MG63 (cell line): ENCODE measurements around the gene TTC28. TPM values are rescaled to one million over a fixed set of nuclear protein-coding genes. Genes with fewer than 3 reads are reported as not detected.
"Not testable (repeated sequence)": the region's sequence is repeated elsewhere in the genome, so short reads cannot be mapped to it uniquely, and the experiment has no call there.

Source experiments
- DNase-seq: peaks from one replicate; pipeline ENCODE4 v3.0.0-alpha.2; 2020
- H3K27me3 ChIP-seq: fragments of 250-450 bp; sonication (Bioruptor Pico); 2 replicates; pipeline ENCODE4 v1.5.1; 2020; ENCODE audit warnings: mild to moderate bottlenecking, moderate library complexity
- H3K36me3 ChIP-seq: fragments of 250-450 bp; sonication (Bioruptor Pico); 2 replicates; pipeline ENCODE4 v1.5.1; 2020; ENCODE audit warnings: mild to moderate bottlenecking, moderate library complexity
- H3K4me3 ChIP-seq: fragments of 250-450 bp; sonication (Bioruptor Pico); 2 replicates; pipeline ENCODE4 v1.5.1; 2020; ENCODE audit warnings: mild to moderate bottlenecking, moderate library complexity
- H3K9me3 ChIP-seq: fragments of 250-450 bp; sonication (Bioruptor Pico); 2 replicates; pipeline ENCODE4 v1.5.1; 2020; ENCODE audit warnings: mild to moderate bottlenecking, moderate library complexity
- total RNA-seq: library from RNA; depleted of rRNA; stranded (reverse); fragments of >200 nt; shearing (Covaris generic); gene quantifications from 2 replicates; pipeline ENCODE4 v1.2.3, GENCODE V29; 2014; ENCODE audit warnings: low replicate concordance

TTC28 gene
- total RNA-seq, 1 experiment from 2014 or later = 3.1 TPM

GRCh38 chr22:28553108-28553866 is 126.4 kb downstream of the TTC28 start:
- H3K9me3 ChIP-seq, H3K36me3 ChIP-seq, H3K27me3 ChIP-seq, DNase-seq, H3K4me3 ChIP-seq: not testable (repeated sequence)

DNA sequence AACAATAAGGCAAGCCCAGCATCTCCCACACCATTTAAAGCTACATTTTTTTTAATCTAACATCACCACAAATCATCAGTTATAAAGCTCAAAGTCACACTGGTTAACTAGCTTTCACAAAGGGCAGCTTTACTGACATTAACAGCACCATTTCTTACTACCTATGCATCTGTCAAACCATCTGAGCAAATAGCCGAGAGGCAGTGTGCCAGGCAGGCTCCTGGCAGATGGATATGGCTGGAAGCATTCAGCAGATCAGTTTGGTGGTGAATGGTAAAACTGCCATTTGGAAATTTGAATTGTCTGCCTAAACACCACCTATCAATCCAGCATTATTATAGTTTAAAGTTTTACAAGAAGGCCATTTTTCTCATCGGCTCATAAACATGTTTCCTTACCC is 131.2 kb downstream of the TTC28 start:
- no peaks in the 10 kb centered on the region for H3K36me3 ChIP-seq
- no peaks in the 10 kb centered on the region for H3K27me3 ChIP-seq
- no peak overlapping the region for H3K4me3 ChIP-seq
- no peaks in the 10 kb centered on the region for H3K9me3 ChIP-seq
- DNase-seq = no peak

DNA sequence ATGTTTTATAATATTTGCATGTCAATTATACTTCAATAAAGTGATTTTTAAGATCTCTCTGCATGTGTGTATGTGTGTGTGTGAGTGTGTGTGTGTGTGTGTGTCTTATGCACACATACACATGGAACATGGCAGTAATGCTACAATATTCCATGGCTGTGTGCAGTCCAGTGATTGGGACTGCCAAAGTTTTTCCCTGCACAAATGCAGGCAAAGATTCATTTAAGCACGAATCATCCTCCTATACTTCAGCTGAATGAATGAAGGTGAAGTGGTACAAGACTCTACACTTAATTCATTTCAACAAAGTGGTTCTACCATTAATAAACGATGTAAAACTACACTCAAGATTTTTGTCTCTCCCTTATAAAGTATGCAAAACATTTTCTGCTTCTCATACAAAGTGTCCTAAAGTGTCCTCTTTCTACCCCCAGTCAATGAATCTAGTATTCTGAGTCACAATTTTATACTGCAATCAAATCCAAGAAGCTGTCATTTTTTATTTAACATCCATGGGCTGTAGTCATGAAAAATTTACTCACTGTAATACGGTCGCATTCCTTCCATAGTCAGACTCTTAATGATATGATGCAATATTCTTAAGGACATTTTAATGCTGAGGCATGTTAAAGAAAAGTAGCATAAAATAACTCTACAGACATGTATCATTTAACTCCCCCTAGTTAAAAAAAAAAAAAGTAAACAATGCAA is 132.4 kb downstream of the TTC28 start:
- no peaks in the 10 kb centered on the region for H3K36me3 ChIP-seq
- DNase-seq = no peak
- no peak overlapping the region for H3K4me3 ChIP-seq
- 0 out of 2 replicates have a peak, but pooled peaks cover 2% of the 10 kb centered on the region for H3K9me3 ChIP-seq
- H3K27me3 ChIP-seq = no peaks in the 10 kb centered on the region

DNA sequence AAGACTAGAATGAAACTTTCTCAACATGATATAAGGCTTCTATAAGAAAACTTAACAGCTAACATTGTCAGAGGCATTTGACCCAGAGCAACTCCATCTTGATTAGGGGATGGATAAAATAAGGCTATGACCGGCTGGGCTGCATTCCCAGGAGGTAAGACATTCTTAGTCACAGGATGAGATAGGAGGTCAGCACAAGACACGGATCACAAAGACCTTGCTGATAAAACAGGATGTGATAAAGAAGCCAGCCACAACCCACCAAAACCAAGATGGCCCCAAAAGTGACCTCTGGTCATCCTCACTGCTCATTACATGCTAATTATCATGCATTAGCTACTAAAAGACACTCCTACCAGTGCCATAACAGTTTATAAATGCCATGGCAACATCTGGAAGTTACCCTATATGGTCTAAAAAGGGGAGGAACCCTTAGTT is 135.2 kb downstream of the TTC28 start:
- no peak for DNase-seq
- Histone ChIP-seq H3K4me3 (no peak overlapping the region), H3K27me3 (no peaks in the 10 kb centered on the region), H3K36me3 (no peaks in the 10 kb centered on the region), H3K9me3 (0 out of 2 replicates have a peak, but pooled peaks cover 2% of the 10 kb centered on the region)

DNA sequence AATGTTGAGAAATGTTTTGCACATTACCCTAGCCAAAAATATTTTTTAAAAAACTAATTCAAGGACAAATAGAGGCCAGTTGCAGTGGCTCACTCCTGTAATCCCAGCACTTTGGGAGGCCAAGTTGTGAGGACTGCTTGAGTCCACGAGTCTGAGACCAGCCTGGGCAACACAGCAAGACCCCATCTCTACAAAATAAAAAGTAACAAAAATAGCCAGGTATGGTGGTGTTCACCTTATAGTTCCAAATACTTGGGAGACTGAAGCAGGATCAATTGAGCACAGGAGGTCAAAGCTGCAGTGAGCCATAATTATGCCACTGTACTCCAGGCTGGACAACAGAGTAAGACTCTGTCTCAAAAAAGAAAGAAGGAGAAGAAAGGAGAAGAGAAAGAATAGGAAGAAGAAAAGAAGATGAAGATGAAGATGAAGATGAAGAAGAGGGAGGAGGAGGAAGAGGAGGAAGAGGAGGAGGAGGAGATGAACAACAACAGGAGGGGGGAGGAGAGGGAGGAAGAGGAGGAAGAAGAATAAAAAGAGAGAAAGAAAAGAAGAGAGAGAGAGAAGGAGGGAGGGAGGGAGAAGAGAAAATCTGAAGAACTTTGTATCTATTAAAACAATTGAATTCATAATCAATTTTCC is 136.5 kb downstream of the TTC28 start:
- H3K36me3 ChIP-seq = no peaks in the 10 kb centered on the region
- 0 out of 2 replicates have a peak, but pooled peaks cover 2% of the 10 kb centered on the region for H3K9me3 ChIP-seq
- DNase-seq = no peak
- no peaks in the 10 kb centered on the region for H3K27me3 ChIP-seq
- H3K4me3 ChIP-seq = no peak overlapping the region

GRCh38 chr22:28541137-28541536 is 138.5 kb downstream of the TTC28 start:
- 0 out of 2 replicates have a peak, but pooled peaks cover 2% of the 10 kb centered on the region for H3K9me3 ChIP-seq
- no peak for DNase-seq
- H3K27me3 ChIP-seq = no peaks in the 10 kb centered on the region
- no peak overlapping the region for H3K4me3 ChIP-seq
- no peaks in the 10 kb centered on the region for H3K36me3 ChIP-seq

GRCh38 chr22:28538922-28539321 is 140.7 kb downstream of the TTC28 start:
- Histone ChIP-seq H3K36me3 (no peaks in the 10 kb centered on the region), H3K4me3 (no peak overlapping the region), H3K9me3 (0 out of 2 replicates have a peak, but pooled peaks cover 2% of the 10 kb centered on the region), H3K27me3 (no peaks in the 10 kb centered on the region)
- no peak for DNase-seq

- not testable (repeated sequence) for H3K27me3 ChIP-seq, H3K4me3 ChIP-seq, H3K9me3 ChIP-seq, DNase-seq, H3K36me3 ChIP-seq
These were observed 149.1 kb downstream of the TTC28 start for GRCh38 chr22:28530565-28530964.

DNA sequence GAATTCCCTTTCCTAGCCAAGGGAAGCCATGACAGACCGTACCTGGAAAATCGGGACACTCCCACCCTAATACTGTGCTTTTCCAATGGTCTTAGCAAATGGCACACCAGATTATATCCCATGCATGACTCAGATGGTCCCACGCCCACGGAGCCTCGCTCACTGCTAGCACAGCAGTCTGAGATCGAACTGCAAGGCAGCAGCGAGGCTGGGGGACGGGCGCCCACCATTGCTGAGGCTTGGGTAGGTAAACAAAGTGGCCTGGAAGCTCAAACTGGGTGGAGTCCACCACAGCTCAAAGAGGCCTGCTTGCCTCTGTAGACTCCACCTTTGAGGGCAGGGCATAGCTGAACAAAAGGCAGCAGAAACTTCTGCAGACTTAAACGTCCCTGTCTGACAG is 150.5 kb downstream of the TTC28 start:
- H3K4me3 ChIP-seq, H3K36me3 ChIP-seq, H3K9me3 ChIP-seq, DNase-seq, H3K27me3 ChIP-seq: not testable (repeated sequence)

DNA sequence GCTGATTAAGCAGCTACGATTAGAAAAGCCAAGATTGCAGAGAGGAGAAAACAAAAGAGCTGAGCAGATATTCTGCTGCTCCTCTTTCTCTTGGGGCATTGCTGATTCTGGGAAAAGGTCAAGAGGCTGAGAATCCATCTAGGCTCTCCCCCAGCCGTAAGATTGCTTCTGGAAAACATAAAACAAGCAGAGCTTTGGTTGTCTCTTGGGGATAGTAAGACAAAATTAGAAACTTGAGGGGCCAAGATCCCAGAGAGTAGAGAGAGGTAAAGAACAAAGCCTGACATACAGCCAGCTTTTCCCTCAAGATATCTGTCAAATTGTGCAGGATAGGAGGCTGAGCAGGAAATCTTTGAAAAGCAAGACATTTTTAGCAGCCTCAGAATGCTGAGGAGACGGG is 158.2 kb downstream of the TTC28 start:
- no peaks in the 10 kb centered on the region for H3K27me3 ChIP-seq
- H3K9me3 ChIP-seq = no peaks in the 10 kb centered on the region
- H3K4me3 ChIP-seq = no peak overlapping the region
- no peaks in the 10 kb centered on the region for H3K36me3 ChIP-seq
- no peak for DNase-seq

DNA sequence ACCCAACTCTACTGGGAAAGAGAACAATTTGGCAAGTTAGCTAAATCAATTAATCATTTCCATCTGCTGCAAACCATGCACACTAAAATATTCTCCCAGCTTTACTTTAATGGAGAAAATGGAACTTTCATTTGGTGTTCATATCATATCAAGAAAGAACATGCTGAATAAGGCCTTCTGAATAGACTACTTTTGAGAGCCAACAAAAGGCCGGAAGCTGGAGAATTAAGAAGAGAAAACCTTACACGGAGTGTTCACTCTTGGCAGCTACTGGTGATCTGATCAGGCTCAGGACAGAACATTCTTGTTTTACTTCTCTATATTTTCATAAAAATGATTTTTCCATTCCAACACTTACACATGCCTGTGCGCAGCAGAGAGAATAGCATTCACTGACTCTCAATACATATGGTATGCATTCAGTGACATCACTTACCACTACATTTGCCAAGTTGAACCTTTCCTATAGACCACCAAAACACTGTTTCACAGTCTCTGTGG is 165.3 kb downstream of the TTC28 start:
- DNase-seq = no peak
- H3K27me3 ChIP-seq = no peaks in the 10 kb centered on the region

DNA sequence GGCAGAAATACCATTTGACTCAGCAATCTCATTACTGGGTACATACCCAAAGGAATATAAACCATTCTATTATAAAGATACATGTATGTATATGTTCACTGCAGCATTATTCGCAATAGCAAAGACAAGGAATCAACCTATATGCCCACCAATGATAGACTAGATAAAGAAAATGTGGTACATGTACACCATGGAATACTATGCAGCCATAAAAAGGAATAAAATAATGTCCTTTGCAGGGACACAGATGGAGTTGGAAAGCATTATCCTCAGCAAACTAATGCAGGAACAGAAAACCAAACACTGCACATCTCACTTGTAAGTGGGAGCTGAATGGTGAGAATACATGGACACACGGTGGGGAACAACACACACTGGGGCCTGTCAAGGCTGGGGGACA is 167.3 kb downstream of the TTC28 start:
- peaks cover 15% of the 10 kb centered on the region for H3K9me3 ChIP-seq
- DNase-seq, H3K4me3 ChIP-seq, H3K27me3 ChIP-seq, H3K36me3 ChIP-seq: not testable (repeated sequence)

More for the DNA sequence above, 165.3 kb downstream of the TTC28 start:
- H3K9me3 ChIP-seq = peaks cover 14% of the 10 kb centered on the region
- no peaks in the 10 kb centered on the region for H3K36me3 ChIP-seq
- no peak overlapping the region for H3K4me3 ChIP-seq

DNA sequence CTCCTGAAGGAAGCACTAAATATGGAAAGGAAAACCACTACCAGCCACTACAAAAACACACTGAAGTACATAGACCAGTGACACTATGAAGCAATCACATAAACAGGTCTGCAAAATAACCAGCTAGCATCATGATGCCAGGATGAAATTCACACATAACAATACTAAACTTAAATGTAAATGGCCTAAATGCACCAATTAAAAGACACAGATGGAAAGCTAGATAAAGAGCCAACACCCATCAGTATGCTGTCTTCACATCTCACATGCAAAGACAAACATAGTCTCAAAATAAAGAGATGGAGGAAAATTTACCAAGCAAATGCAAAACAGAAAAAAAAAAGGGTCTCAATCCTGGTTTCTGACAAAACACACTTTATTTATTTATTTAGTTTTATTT is 171.7 kb downstream of the TTC28 start:
- no peak overlapping the region for H3K4me3 ChIP-seq
- no peak for DNase-seq
- H3K36me3 ChIP-seq = no peaks in the 10 kb centered on the region
- H3K9me3 ChIP-seq = peaks cover 15% of the 10 kb centered on the region
- H3K27me3 ChIP-seq = no peaks in the 10 kb centered on the region

DNA sequence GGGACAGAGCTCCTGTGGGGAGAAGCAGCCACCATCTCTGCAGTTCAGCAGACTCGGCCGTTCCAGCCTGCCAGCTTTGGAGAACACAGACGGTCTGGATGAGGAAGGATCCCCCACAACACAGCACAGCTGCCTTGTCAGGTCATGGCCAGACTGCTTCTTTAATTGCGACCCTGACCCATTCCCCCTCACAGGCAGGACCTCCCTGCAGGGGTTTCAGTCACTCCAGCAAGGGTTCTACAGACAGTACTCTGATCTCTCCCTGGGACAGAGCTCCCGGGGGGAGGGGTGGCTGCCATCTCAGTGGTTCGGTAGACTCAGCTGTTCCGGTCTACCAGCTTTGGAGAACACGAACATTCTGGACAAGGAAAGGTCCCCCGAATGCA is 173.5 kb downstream of the TTC28 start:
- Histone ChIP-seq H3K27me3 (no peaks in the 10 kb centered on the region), H3K36me3 (no peaks in the 10 kb centered on the region), H3K4me3 (no peak overlapping the region), H3K9me3 (peaks cover 12% of the 10 kb centered on the region)
- DNase-seq = no peak

- Histone ChIP-seq H3K9me3 (peaks cover 6% of the 10 kb centered on the region), H3K27me3 (no peaks in the 10 kb centered on the region), H3K36me3 (no peaks in the 10 kb centered on the region), H3K4me3 (no peak overlapping the region)
- DNase-seq = no peak
These were observed 174.1 kb downstream of the TTC28 start for GRCh38 chr22:28505416-28506149.

DNA sequence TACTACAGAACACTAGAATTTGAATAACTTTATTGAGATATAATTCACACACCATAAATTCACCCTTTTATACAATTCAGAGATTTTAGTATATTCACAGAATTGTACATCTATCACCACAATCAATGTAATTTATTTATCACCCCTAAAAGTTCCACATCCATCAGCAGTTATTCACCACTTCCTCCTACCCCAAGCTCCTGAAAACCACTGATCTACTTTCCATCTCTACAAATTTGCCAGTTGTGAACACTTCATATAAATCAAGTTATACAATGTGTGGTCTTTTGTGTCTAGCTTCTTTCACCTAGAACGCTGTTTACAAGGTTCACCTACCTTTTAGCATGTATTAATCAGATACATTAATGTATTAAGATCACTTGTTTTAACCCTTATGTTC is 179.6 kb downstream of the TTC28 start:
- H3K4me3 ChIP-seq = no peak overlapping the region

GRCh38 chr22:28498044-28498443 is 181.6 kb downstream of the TTC28 start:
- Histone ChIP-seq H3K36me3 (no peaks in the 10 kb centered on the region), H3K4me3 (no peak overlapping the region), H3K9me3 (no peaks in the 10 kb centered on the region), H3K27me3 (no peaks in the 10 kb centered on the region)
- no peak for DNase-seq

More for the DNA sequence above, 179.6 kb downstream of the TTC28 start:
- no peaks in the 10 kb centered on the region for H3K27me3 ChIP-seq
- no peaks in the 10 kb centered on the region for H3K9me3 ChIP-seq
- H3K36me3 ChIP-seq = no peaks in the 10 kb centered on the region
- no peak for DNase-seq
